Right lobe of liver (tissue), 4 donors: ENCODE measurements around the gene PROZ.

Experiments
- POLR2A ChIP-seq: fragments of 450-650 bp; IDR thresholded peaks from one replicate; pipeline ENCODE4 v1.6.1; 2017; ENCODE audit warnings: antibody characterized with exemption, mild to moderate bottlenecking
- TF ChIP-seq, protein P1 (sequence below), 4 donors: fragments of 200-600 bp in 3 of 4; fragments of 450-650 bp in 1 of 4; IDR thresholded peaks; one replicate each; pipeline versions ENCODE4 v1.5.1 to v1.8.0; 2016 to 2022; ENCODE audit warnings: antibody characterized with exemption in 4 of 4, mild to moderate bottlenecking in 2 of 4
- donor health status: DM: no; HTN: no; CAD: no.
- donor health status: DM: no; HTN: no; CAD: no.
- donor health status: DM: no; HTN: yes; CAD: no.

DNA sequence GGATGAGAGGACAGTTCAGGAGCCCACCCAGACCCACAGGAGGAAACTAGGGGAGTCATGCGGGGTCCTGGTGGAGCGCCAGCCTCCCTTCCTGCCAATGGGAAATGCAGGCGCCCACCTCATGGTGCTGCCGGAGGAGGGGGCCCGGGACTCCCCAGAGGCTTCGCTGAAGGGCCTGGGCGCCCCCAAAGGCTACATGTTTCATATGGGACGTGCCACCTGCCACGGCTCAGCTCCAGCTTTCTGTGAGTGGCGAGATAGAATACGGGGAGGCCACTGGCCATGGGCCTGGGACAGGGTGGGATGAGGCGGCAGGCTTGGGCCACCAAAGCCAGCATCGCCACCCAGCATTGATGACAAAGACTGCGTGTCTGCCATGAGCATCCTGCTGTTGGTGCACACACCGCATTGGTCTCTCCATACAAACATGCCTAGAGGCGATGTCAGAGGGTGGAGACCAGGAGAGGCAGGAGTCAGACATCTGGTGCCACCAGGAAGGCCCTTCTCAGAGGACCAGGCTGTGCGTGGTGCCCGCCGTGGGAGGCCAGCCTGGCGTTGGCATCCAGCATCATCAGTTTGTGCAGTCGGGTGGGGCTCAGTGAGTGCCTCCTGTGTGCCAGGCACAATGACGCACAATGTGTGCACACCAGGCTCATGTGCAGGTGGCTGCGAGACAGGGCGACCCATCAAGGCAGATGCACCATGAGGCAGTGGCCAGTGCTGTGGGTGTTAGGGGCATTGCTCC, 37.1 kb upstream of the PROZ start:
- TF ChIP-seq, protein P1, sequence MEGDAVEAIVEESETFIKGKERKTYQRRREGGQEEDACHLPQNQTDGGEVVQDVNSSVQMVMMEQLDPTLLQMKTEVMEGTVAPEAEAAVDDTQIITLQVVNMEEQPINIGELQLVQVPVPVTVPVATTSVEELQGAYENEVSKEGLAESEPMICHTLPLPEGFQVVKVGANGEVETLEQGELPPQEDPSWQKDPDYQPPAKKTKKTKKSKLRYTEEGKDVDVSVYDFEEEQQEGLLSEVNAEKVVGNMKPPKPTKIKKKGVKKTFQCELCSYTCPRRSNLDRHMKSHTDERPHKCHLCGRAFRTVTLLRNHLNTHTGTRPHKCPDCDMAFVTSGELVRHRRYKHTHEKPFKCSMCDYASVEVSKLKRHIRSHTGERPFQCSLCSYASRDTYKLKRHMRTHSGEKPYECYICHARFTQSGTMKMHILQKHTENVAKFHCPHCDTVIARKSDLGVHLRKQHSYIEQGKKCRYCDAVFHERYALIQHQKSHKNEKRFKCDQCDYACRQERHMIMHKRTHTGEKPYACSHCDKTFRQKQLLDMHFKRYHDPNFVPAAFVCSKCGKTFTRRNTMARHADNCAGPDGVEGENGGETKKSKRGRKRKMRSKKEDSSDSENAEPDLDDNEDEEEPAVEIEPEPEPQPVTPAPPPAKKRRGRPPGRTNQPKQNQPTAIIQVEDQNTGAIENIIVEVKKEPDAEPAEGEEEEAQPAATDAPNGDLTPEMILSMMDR (IDR thresholded peaks at IDR 0.05) = no peak
- no peak for TF ChIP-seq POLR2A
